Nephron progenitor cell (in vitro differentiated cells): ENCODE measurements around the gene DRAXIN.
A peak's percentile ranks its signal among the peaks of the same experiment; 100 is the strongest.

Experiments used
- DNase-seq: peaks from one replicate; pipeline ENCODE4 v3.0.0; 2021
- H3K27ac Mint-ChIP-seq: 2 replicates; pipeline ENCODE4 v1.8.0; 2021; ENCODE audit warnings: mild to moderate bottlenecking, moderate library complexity, mixed read lengths
- H3K27me3 Mint-ChIP-seq: 2 replicates; pipeline ENCODE4 v1.8.0; 2021; ENCODE audit warnings: mild to moderate bottlenecking, low read depth, mixed read lengths; ENCODE audit not compliant: poor library complexity
- H3K36me3 Mint-ChIP-seq: 2 replicates; pipeline ENCODE4 v1.8.0; 2021; ENCODE audit warnings: low read depth, mixed read lengths
- H3K4me1 Mint-ChIP-seq: 2 replicates; pipeline ENCODE4 v1.8.0; 2021; ENCODE audit warnings: mixed read lengths
- H3K4me3 Mint-ChIP-seq: 2 replicates; pipeline ENCODE4 v1.8.0; 2021; ENCODE audit warnings: mild to moderate bottlenecking, moderate library complexity, mixed read lengths
- H3K9me3 Mint-ChIP-seq: 2 replicates; pipeline ENCODE4 v1.8.0; 2021; ENCODE audit warnings: mild to moderate bottlenecking, moderate library complexity, mixed read lengths
- TF ChIP-seq, protein P1 (sequence below): fragments of 200-600 bp; sonication (generic); IDR thresholded peaks from 2 replicates; pipeline ENCODE4 v1.5.0; 2021; ENCODE audit warnings: antibody characterized with exemption

Gene DRAXIN

DNA sequence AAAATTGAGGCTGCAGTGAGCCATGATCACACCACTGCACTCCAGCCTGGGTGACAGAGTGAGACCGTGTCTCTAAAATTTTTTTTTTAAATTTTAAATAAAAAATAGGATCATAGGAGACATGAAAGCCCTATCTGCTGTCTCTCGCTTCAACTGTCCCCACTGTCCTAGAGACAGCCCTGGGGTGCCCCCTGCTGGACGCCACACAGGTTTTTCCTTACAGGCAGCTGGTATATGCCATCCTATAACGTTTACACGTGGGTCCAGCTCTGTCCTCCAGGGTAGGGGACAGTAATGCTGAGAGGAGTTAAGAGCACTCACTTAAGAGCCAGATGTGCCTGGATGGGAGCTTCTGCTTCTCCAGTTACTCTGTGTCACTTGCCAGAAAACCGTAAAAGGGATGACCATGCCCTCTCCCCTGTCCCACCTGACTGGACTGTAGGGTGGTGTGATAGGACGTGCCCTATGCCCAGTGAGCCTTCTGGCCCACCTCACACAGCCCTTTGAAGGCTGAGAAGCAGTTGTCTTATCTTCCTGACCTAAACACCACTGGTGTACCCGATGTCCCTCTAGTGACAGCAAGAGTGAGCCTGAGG lies 45.7 kb upstream of the DRAXIN start:
- TF ChIP-seq, protein P1, sequence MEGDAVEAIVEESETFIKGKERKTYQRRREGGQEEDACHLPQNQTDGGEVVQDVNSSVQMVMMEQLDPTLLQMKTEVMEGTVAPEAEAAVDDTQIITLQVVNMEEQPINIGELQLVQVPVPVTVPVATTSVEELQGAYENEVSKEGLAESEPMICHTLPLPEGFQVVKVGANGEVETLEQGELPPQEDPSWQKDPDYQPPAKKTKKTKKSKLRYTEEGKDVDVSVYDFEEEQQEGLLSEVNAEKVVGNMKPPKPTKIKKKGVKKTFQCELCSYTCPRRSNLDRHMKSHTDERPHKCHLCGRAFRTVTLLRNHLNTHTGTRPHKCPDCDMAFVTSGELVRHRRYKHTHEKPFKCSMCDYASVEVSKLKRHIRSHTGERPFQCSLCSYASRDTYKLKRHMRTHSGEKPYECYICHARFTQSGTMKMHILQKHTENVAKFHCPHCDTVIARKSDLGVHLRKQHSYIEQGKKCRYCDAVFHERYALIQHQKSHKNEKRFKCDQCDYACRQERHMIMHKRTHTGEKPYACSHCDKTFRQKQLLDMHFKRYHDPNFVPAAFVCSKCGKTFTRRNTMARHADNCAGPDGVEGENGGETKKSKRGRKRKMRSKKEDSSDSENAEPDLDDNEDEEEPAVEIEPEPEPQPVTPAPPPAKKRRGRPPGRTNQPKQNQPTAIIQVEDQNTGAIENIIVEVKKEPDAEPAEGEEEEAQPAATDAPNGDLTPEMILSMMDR: peak; percentile 84
- H3K27me3 Mint-ChIP-seq: peaks cover 57% of the 10 kb centered on the region
- H3K9me3 Mint-ChIP-seq: no peaks in the 10 kb centered on the region
- DNase-seq: peak; percentile 92
- no peak overlapping the region for H3K4me3 Mint-ChIP-seq
- H3K4me1 Mint-ChIP-seq: peaks cover 8% of the 10 kb centered on the region
- H3K27ac Mint-ChIP-seq: no peak overlapping the region
- no peaks in the 10 kb centered on the region for H3K36me3 Mint-ChIP-seq

DNA sequence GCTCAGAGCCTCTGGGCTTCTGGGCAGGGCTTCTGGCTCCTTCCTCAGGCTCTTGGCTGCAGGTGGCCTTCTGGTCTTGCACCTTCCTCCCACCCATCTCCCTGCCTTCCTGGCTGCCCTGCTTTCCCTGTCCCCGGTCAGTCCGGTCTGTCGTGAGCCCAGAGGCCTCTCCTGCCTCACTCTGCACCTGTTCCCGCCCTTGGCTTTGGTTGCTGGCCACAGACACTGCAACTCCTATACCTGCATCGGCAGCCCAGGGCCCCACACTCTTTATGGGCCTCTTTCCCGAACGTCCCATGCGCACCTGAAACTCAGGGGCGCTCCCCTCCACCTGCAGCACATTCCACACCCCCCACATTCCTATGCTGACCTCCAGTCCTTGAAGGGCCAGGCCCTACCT lies 45.2 kb upstream of the DRAXIN start:
- DNase-seq: no peak
- Mint-ChIP-seq H3K27me3 (peaks cover 62% of the 10 kb centered on the region), H3K4me3 (no peak overlapping the region), H3K27ac (no peak overlapping the region), H3K4me1 (peaks cover 13% of the 10 kb centered on the region), H3K36me3 (no peaks in the 10 kb centered on the region), H3K9me3 (no peaks in the 10 kb centered on the region)
- TF ChIP-seq, protein P1: no peak

DNA sequence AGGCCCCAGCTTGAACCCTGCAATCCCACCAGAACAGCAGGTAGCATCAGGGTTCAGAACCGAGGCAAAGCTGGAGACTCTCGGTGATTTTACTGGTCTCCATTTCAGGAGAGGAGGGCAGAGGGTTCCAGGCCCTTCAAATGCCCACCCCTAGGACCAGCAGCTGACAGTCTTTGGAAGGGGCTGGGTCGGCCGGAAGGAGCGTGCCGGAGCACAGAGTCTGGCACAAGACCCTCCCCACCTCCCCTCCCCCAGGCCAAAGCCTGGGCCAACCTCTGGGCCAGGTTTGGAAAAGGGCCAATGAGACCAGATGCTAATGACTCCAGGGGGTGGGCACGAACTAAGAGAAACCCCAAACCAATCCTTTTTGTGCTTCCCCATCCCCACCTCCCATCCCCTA lies 44.2 kb upstream of the DRAXIN start:
- Mint-ChIP-seq H3K9me3 (no peaks in the 10 kb centered on the region), H3K27me3 (peaks cover 67% of the 10 kb centered on the region), H3K4me3 (no peak overlapping the region), H3K27ac (no peak overlapping the region), H3K4me1 (peaks cover 19% of the 10 kb centered on the region), H3K36me3 (no peaks in the 10 kb centered on the region)
- DNase-seq: no peak
- TF ChIP-seq, protein P1: no peak

DNA sequence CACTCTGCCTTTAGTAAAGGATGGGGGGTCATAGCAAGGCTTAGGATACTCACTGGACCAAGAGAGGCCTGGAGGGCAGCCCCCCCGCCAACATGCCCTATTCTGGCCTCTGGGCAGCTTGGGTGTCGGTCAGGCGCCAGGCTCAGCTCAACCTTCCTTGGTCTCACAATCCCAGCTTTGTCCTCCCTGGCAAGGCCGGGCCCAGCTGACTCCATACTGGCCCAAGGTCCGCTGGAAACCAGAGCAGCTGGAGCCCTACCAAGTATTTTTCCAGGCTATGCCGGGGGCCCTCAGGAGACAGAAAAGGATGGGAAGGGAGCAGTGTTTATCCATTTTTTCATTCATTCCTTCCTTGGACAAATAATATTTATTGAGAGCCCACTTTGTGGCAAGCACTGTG lies 43.5 kb upstream of the DRAXIN start:
- no peak overlapping the region for H3K27ac Mint-ChIP-seq
- H3K9me3 Mint-ChIP-seq: no peaks in the 10 kb centered on the region

DNA sequence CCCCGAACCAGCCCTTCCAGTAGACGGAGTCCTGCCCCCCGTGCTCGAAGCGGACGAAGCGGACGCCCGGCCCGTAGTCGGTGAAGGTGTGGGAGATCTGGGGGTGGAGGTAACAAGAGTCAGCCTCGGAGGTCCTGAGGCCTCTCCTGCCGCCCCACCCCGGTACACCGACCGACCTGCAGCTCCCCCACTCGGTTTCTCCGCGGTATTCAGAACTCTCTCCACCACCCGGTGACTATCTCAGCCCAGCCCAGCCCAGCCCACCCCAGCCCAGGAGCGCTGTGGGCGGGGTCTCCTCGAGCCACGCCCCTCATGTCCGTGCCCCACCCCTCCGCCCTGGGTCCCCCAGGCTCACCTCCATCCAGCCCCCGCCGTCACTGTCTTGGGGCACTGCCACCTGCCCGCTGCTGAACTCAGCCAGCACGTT lies 42.8 kb upstream of the DRAXIN start:
- Mint-ChIP-seq H3K9me3 (no peaks in the 10 kb centered on the region), H3K4me1 (peaks cover 20% of the 10 kb centered on the region), H3K4me3 (no peak overlapping the region), H3K36me3 (no peaks in the 10 kb centered on the region), H3K27me3 (peaks cover 78% of the 10 kb centered on the region), H3K27ac (no peak overlapping the region)
- peak; percentile 62 for DNase-seq
- TF ChIP-seq, protein P1: no peak

More for the DNA sequence above, 43.5 kb upstream of the DRAXIN start:
- Mint-ChIP-seq H3K27me3 (peaks cover 74% of the 10 kb centered on the region), H3K36me3 (no peaks in the 10 kb centered on the region), H3K4me3 (no peak overlapping the region), H3K4me1 (peaks cover 20% of the 10 kb centered on the region)
- DNase-seq: no peak
- TF ChIP-seq, protein P1: no peak

DNA sequence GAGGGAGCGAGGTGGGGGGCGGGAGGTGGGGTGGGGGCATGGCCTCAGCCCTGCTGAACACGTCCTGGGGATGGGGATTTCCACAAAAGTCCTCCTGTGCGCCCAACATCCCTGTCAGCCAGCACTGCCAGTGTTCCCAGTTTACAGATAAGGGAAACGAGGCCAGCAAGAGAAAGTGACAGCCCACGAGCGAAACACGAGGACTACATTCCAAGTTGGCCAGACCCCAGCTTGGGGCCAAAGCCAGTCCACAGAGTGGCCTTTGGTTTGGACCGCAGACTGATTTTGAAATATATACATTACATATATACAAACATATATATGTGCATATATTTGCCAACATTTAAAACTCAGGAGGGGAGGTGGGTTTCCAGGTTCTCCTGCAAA lies 42.3 kb upstream of the DRAXIN start:
- H3K27me3 Mint-ChIP-seq: peaks cover 79% of the 10 kb centered on the region
- TF ChIP-seq, protein P1: no peak
- no peaks in the 10 kb centered on the region for H3K36me3 Mint-ChIP-seq
- no peak overlapping the region for H3K4me3 Mint-ChIP-seq
- DNase-seq: no peak
- peaks cover 20% of the 10 kb centered on the region for H3K4me1 Mint-ChIP-seq
- H3K9me3 Mint-ChIP-seq: no peaks in the 10 kb centered on the region
- no peak overlapping the region for H3K27ac Mint-ChIP-seq
